K562 (cell line): Measurements from ENCODE around the gene SPTAN1. TPM values are rescaled to one million over a fixed set of nuclear protein-coding genes. Genes with fewer than 3 reads are reported as not detected.

Experiments
- ARID2 ChIP-seq: fragments of 450-650 bp; IDR thresholded peaks from 2 replicates; pipeline ENCODE4 v1.6.1; 2017; ENCODE audit warnings: antibody characterized with exemption, mild to moderate bottlenecking
- MIER1 ChIP-seq: fragments of 450-650 bp; IDR thresholded peaks from 2 replicates; pipeline ENCODE4 v1.6.1; 2016; ENCODE audit warnings: antibody characterized with exemption, mild to moderate bottlenecking, low read depth
- NFATC3 ChIP-seq: fragments of 450-650 bp; IDR thresholded peaks from 2 replicates; pipeline ENCODE4 v1.6.1; 2017; ENCODE audit warnings: mild to moderate bottlenecking
- POLR2AphosphoS2 ChIP-seq: IDR thresholded peaks from 2 replicates; pipeline ENCODE4 v1.6.1; 2012; ENCODE audit warnings: low read length, improper control_type of control experiment
- POU5F1 ChIP-seq: fragments of 150-350 bp; IDR thresholded peaks from 2 replicates; pipeline ENCODE4 v1.6.1; 2014; ENCODE audit warnings: borderline replicate concordance, low read length, low read depth, mild to moderate bottlenecking; ENCODE audit not compliant: partially characterized antibody
- RB1 ChIP-seq: fragments of 450-650 bp; IDR thresholded peaks from 2 replicates; pipeline ENCODE4 v1.6.1; 2017; ENCODE audit warnings: low read depth, mild to moderate bottlenecking
- SMARCA5 ChIP-seq: fragments of 450-650 bp; IDR thresholded peaks from 2 replicates; pipeline ENCODE4 v1.6.1; 2016
- SMARCB1 ChIP-seq: IDR thresholded peaks from 2 replicates; pipeline ENCODE4 v1.6.1; 2011; ENCODE audit warnings: improper control_type of control experiment, low read depth; ENCODE audit not compliant: insufficient read length
- SRSF1 ChIP-seq: fragments of 200-400 bp; formaldehyde crosslinking; IDR thresholded peaks from 2 replicates; pipeline ENCODE4 v1.6.1; 2017; ENCODE audit warnings: mild to moderate bottlenecking, low read depth, low read length, moderate library complexity
- SRSF7 ChIP-seq: fragments of 200-400 bp; formaldehyde crosslinking; optimal IDR thresholded peaks from 2 replicates; pipeline ENCODE3; 2017; ENCODE audit warnings: mild to moderate bottlenecking, low read depth, low read length
- SUPT5H ChIP-seq: fragments of 450-650 bp; IDR thresholded peaks from 2 replicates; pipeline ENCODE4 v1.6.1; 2016
- ZNF140 ChIP-seq: fragments of 250-450 bp; sonication (Bioruptor Pico); IDR thresholded peaks from 2 replicates; pipeline ENCODE4 v1.8.0; 2021; ENCODE audit warnings: moderate library complexity, mild to moderate bottlenecking, inconsistent platforms
- ZNF766 ChIP-seq: fragments of 200-800 bp; sonication (Bioruptor generic); conservative IDR thresholded peaks from 2 replicates; pipeline ENCODE4 v1.6.1; 2016; ENCODE audit warnings: missing genetic modification characterization, missing compliant biosample characterization
- ZSCAN29 ChIP-seq: fragments of 450-650 bp; IDR thresholded peaks from 2 replicates; pipeline ENCODE4 v1.6.1; 2017
- polyA plus RNA-seq, 8 experiments: library from polyadenylated mRNA; depleted of rRNA in 4 of 8; stranded (reverse) in 5 of 8; unstranded in 3 of 8; fragments of >200 nt; fragmentation: Nextera tagmentation in 2 of 8; fragmentation: Illumina TruSeq in 1 of 8; extraction: Ambion mirVana in 2 of 8; extraction: Trizol in 1 of 8; gene quantifications; 2 replicates each; pipeline versions ENCODE4 v1.2.1 to v1.2.3, GENCODE V29; 2011 to 2014; ENCODE audit warnings: inconsistent platforms in 1 of 8, missing spikeins in 1 of 8
- total RNA-seq, 7 experiments: library from RNA; depleted of rRNA in 6 of 7; stranded (reverse); fragments of >200 nt in 6 of 7; fragmentation: Illumina TruSeq in 2 of 7; extraction: Trizol in 2 of 7; gene quantifications; 2 replicates each; pipeline versions ENCODE4 v1.2.1 to v1.2.3, GENCODE V29; 2011 to 2021; ENCODE audit warnings: low replicate concordance in 1 of 7
- TF ChIP-seq, protein P1 (sequence below), 2 experiments: fragments of 450-650 bp; formaldehyde crosslinking in 1 of 2; IDR thresholded peaks; 2 replicates each; pipeline versions ENCODE4 v1.4.0 to v1.6.1; 2014 to 2020; ENCODE audit warnings: mild to moderate bottlenecking in 2 of 2, borderline replicate concordance in 1 of 2, low read depth in 1 of 2
- TF ChIP-seq, protein P2 (sequence below): fragments of 450-650 bp; IDR thresholded peaks from 2 replicates; pipeline ENCODE4 v1.6.1; 2018; ENCODE audit warnings: mild to moderate bottlenecking, low read depth; ENCODE audit not compliant: partially characterized antibody
- TF ChIP-seq, protein P3 (sequence below): fragments of 450-650 bp; IDR thresholded peaks from 2 replicates; pipeline ENCODE4 v1.6.1; 2016; ENCODE audit warnings: low read depth, mild to moderate bottlenecking, moderate library complexity
- TF ChIP-seq, protein P4 (sequence below): fragments of 450-650 bp; formaldehyde crosslinking; IDR thresholded peaks from 2 replicates; pipeline ENCODE4 v1.4.0; 2020; ENCODE audit warnings: mild to moderate bottlenecking, moderate library complexity

The SPTAN1 gene
- total and polyA plus RNA-seq, 9 of the 15 experiments (the other 6 are each of a cell fraction or from before 2014, with no cell fraction given), result 1.5 to 13.5 (median 6.8) TPM

DNA sequence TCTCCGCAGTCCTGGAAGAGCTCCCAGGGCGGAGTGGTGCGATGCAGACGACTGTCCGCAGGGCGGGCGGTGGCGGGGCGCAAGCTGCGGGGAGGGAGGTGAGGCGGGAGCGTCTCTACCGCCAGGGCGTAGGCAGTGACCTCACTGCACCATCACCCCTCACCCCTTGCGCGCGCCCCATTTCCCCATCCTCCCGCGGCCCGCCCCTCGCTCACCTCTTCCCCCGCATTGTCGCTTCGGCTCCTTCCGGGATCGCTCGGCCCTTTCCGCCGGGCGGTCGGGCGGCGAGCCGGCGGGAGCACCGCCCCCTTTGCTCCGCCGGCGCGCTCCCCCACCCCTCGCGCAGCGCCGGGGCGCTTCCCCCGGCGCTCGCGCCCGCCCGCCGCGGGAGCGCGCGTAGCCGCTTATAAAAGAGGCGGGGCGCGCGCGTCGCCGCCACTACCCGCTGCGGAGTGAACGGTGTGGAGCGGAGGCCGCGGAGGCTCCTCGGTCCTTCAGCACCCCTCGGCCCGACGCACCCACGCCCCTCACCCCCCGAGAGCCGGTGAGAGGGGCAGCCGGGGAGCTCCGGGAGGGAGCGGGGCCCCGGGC lies at the start of gene SPTAN1 (continued):
- TF ChIP-seq, protein P1, sequence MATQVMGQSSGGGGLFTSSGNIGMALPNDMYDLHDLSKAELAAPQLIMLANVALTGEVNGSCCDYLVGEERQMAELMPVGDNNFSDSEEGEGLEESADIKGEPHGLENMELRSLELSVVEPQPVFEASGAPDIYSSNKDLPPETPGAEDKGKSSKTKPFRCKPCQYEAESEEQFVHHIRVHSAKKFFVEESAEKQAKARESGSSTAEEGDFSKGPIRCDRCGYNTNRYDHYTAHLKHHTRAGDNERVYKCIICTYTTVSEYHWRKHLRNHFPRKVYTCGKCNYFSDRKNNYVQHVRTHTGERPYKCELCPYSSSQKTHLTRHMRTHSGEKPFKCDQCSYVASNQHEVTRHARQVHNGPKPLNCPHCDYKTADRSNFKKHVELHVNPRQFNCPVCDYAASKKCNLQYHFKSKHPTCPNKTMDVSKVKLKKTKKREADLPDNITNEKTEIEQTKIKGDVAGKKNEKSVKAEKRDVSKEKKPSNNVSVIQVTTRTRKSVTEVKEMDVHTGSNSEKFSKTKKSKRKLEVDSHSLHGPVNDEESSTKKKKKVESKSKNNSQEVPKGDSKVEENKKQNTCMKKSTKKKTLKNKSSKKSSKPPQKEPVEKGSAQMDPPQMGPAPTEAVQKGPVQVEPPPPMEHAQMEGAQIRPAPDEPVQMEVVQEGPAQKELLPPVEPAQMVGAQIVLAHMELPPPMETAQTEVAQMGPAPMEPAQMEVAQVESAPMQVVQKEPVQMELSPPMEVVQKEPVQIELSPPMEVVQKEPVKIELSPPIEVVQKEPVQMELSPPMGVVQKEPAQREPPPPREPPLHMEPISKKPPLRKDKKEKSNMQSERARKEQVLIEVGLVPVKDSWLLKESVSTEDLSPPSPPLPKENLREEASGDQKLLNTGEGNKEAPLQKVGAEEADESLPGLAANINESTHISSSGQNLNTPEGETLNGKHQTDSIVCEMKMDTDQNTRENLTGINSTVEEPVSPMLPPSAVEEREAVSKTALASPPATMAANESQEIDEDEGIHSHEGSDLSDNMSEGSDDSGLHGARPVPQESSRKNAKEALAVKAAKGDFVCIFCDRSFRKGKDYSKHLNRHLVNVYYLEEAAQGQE (IDR thresholded peaks at IDR 0.05; ENCODE audit: borderline replicate concordance), result no peak
- TF ChIP-seq, protein P1 (CRISPR knock-in tag; IDR thresholded peaks at IDR 0.05; ENCODE audit: low read depth), result no peak
- TF ChIP-seq MIER1 (no peak), ZNF766 (CRISPR knock-in tag) (peak; percentile 86), ARID2 (no peak), RB1 (peak; percentile 43), POU5F1 (no peak), NFATC3 (no peak), SRSF7 (no peak), SMARCA5 (no peak), SRSF1 (no peak), ZSCAN29 (no peak), POLR2AphosphoS2 (no peak), ZNF140 (CRISPR knock-in tag) (no peak), SMARCB1 (no peak), SUPT5H (peak; percentile 74)
- TF ChIP-seq, protein P2, sequence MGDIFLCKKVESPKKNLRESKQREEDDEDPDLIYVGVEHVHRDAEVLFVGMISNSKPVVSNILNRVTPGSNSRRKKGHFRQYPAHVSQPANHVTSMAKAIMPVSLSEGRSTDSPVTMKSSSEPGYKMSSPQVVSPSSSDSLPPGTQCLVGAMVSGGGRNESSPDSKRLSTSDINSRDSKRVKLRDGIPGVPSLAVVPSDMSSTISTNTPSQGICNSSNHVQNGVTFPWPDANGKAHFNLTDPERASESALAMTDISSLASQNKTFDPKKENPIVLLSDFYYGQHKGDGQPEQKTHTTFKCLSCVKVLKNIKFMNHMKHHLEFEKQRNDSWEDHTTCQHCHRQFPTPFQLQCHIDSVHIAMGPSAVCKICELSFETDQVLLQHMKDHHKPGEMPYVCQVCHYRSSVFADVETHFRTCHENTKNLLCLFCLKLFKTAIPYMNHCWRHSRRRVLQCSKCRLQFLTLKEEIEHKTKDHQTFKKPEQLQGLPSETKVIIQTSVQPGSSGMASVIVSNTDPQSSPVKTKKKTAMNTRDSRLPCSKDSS, result no peak
- TF ChIP-seq, protein P3, sequence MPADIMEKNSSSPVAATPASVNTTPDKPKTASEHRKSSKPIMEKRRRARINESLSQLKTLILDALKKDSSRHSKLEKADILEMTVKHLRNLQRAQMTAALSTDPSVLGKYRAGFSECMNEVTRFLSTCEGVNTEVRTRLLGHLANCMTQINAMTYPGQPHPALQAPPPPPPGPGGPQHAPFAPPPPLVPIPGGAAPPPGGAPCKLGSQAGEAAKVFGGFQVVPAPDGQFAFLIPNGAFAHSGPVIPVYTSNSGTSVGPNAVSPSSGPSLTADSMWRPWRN, result 0 out of 2 replicates have a peak, but pooled peaks have one; percentile 12
- TF ChIP-seq, protein P4, sequence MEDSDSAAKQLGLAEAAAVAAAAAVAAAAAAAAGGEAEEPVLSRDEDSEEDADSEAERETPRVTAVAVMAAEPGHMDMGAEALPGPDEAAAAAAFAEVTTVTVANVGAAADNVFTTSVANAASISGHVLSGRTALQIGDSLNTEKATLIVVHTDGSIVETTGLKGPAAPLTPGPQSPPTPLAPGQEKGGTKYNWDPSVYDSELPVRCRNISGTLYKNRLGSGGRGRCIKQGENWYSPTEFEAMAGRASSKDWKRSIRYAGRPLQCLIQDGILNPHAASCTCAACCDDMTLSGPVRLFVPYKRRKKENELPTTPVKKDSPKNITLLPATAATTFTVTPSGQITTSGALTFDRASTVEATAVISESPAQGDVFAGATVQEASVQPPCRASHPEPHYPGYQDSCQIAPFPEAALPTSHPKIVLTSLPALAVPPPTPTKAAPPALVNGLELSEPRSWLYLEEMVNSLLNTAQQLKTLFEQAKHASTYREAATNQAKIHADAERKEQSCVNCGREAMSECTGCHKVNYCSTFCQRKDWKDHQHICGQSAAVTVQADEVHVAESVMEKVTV (CRISPR knock-in tag), result peak; percentile 99
